Stomach (tissue), 9 donors: ENCODE data around the gene THOP1. TPM values are rescaled to one million over a fixed set of nuclear protein-coding genes. Genes with fewer than 3 reads are reported as not detected.
A peak's percentile ranks its signal among the peaks of the same experiment; 100 is the strongest.

Experiments used
- DNase-seq, 2 donors: peaks; one replicate each; pipeline versions ENCODE4 v3.0.0 to v3.0.0-alpha.2; 2013 to 2019
- H3K27ac ChIP-seq, 5 donors: fragments of 200-600 bp in 4 of 5; sonication (generic) in 4 of 5; one replicate each; pipeline ENCODE4 v1.5.1; 2013 to 2019; ENCODE audit warnings: mild to moderate bottlenecking in 1 of 5, moderate library complexity in 1 of 5
- H3K27me3 ChIP-seq, 3 donors: fragments of 200-600 bp; sonication (generic); one replicate each; pipeline ENCODE4 v1.5.1; 2017 to 2019; ENCODE audit warnings: mixed run types in 1 of 3
- H3K36me3 ChIP-seq, 4 donors: fragments of 200-600 bp; sonication (generic); 1 replicate in 3 of 4; 2 replicates in 1 of 4; pipeline ENCODE4 v1.5.1; 2016 to 2019
- H3K4me1 ChIP-seq, 4 donors: fragments of 200-600 bp; sonication (generic); one replicate each; pipeline ENCODE4 v1.5.1; 2016 to 2019
- H3K4me3 ChIP-seq, 4 donors: fragments of 200-600 bp; sonication (generic) in 3 of 4; one replicate each; pipeline ENCODE4 v1.5.1; 2016 to 2019; ENCODE audit warnings: mild to moderate bottlenecking in 1 of 4
- H3K9me3 ChIP-seq, 4 donors: fragments of 200-600 bp; sonication (generic); one replicate each; pipeline ENCODE4 v1.5.1; 2016 to 2019
- EP300 ChIP-seq: sonication (generic); formaldehyde crosslinking; IDR thresholded peaks from one replicate; pipeline ENCODE4 v1.6.1; 2017; ENCODE audit warnings: antibody characterized with exemption
- POLR2A ChIP-seq, 4 donors: fragments of 450-650 bp; IDR thresholded peaks; one replicate each; pipeline ENCODE4 v1.6.1; 2016; ENCODE audit warnings: antibody characterized with exemption in 4 of 4, control low read depth in 2 of 4, mild to moderate bottlenecking in 1 of 4, moderate library complexity in 1 of 4
- POLR2AphosphoS5 ChIP-seq, 3 donors: sonication (generic); formaldehyde crosslinking; IDR thresholded peaks; one replicate each; pipeline ENCODE4 v1.6.1; 2016; ENCODE audit warnings: antibody characterized with exemption in 3 of 3
- WGBS, 5 donors: extraction: QIAGEN DNeasy Blood & Tissue Kit in 3 of 5; methylation state at CpG; one replicate each; pipeline versions ENCODE4 v1.1.5 to v1.1.7; 2013 to 2018; 5-methylcytosine and 5-hydroxymethylcytosine counted together
- intact Hi-C: fragments of 100-400 bp; cut with DNase I; formaldehyde crosslinking; loops from one replicate; pipeline ENCODE4 v1.15.1; 2023; ENCODE audit warnings: low total_unique reads
- polyA plus RNA-seq, 3 donors: library from polyadenylated mRNA; stranded (reverse); fragments of 200-250 nt; gene quantifications; one replicate each; pipeline ENCODE4 v1.2.3, GENCODE V29; 2013
- total RNA-seq, 5 donors: library from RNA; depleted of rRNA; stranded (reverse); fragments of >200 nt; gene quantifications; one replicate each; pipeline versions ENCODE4 v1.1.0 to v1.2.3, GENCODE V29; 2014 to 2016
- TF ChIP-seq, protein P1 (sequence below), 7 experiments: fragments of 450-650 bp in 4 of 7; fragments of 200-600 bp in 3 of 7; sonication (generic) in 3 of 7; IDR thresholded peaks; one replicate each; pipeline ENCODE4 v1.5.1; 2016 to 2019; ENCODE audit warnings: antibody characterized with exemption in 7 of 7, control low read depth in 2 of 7, mild to moderate bottlenecking in 1 of 7
- donor health status: healthy with polysubstance abuse.
- donor health status: Bipolar disorder and iron deficiency.
- donor health status: healthy.

Gene THOP1
- total and polyA plus RNA-seq, 8 donors, result 16.1 to 244 (median 47.2) TPM

DNA sequence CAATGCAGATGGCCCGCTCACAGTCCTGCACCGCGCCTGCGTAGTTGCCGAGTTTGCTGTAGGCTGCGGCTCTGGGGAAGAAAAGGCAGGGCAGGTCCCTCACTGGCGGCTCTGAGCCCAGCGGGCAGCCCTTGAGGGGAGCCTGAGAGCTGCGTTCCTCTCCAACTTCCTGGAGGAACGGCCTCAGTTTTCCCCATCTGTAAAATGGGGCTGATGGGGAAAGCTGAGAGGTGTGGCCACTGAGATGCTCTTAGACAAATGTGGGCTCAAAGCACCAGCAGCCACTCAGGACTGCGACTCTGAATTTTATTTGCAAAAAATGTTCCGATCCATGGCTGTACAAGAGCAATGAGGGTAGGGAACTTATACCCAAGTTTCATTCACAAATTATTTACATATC lies 21.6 kb upstream of the THOP1 start:
- Histone ChIP-seq H3K36me3 (peaks cover 85 to 100% (median 99%) of the 10 kb centered on the region in 4 donors), H3K9me3 (no peaks in the 10 kb centered on the region), H3K27ac (no peak overlapping the region), H3K4me3 (no peak overlapping the region), H3K27me3 (no peaks in the 10 kb centered on the region), H3K4me1 (no peaks in the 10 kb centered on the region)
- WGBS, 5 donors, result 95 to 98% (median 97%) methylated on average over 11 to 12 of the region's 12 CpGs
- DNase-seq, result no peak
- TF ChIP-seq, protein P1, sequence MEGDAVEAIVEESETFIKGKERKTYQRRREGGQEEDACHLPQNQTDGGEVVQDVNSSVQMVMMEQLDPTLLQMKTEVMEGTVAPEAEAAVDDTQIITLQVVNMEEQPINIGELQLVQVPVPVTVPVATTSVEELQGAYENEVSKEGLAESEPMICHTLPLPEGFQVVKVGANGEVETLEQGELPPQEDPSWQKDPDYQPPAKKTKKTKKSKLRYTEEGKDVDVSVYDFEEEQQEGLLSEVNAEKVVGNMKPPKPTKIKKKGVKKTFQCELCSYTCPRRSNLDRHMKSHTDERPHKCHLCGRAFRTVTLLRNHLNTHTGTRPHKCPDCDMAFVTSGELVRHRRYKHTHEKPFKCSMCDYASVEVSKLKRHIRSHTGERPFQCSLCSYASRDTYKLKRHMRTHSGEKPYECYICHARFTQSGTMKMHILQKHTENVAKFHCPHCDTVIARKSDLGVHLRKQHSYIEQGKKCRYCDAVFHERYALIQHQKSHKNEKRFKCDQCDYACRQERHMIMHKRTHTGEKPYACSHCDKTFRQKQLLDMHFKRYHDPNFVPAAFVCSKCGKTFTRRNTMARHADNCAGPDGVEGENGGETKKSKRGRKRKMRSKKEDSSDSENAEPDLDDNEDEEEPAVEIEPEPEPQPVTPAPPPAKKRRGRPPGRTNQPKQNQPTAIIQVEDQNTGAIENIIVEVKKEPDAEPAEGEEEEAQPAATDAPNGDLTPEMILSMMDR (IDR thresholded peaks at IDR 0.05), result no peak
- no peak for TF ChIP-seq EP300
- intact Hi-C loops, result no loop called here

DNA sequence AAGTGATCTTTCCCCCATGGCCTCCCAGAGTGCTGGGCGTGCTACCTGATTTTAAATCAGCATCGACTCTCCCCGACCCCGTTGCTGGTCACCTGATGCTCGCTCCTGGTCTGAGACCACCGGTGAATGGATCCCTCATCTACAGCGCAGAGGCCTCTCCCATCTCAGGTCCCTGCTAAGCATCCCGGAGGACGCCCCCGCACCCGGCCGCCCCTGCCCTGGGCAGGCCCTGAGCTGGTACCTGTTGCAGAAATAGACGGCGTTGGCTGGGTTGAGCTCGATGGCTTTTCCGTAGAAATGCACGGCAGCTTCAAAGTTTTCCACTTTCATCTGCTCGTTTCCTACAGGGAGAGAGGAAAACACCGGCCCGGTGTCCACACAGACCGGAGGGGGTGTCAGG lies 20.4 kb upstream of the THOP1 start:
- peaks cover 78 to 93% (median 89%) of the 10 kb centered on the region in 4 donors for H3K36me3 ChIP-seq
- H3K27ac ChIP-seq, result no peak overlapping the region
- intact Hi-C loops, result no loop called here
- H3K9me3 ChIP-seq, result no peaks in the 10 kb centered on the region
- H3K4me1 ChIP-seq, result peaks cover 0 to 9% (median 6%) of the 10 kb centered on the region in 4 donors
- no peaks in the 10 kb centered on the region for H3K27me3 ChIP-seq
- DNase-seq, result no peak
- WGBS, 5 donors, result 92 to 97% (median 95%) methylated on average over 19 to 21 of the region's 21 CpGs
- H3K4me3 ChIP-seq, result no peak overlapping the region
- TF ChIP-seq, protein P1 (IDR thresholded peaks at IDR 0.05), result no peak
- no peak for TF ChIP-seq EP300
- no peak for TF ChIP-seq POLR2AphosphoS5 (IDR thresholded peaks at IDR 0.05)
- TF ChIP-seq POLR2A (IDR thresholded peaks at IDR 0.05), result no peak

DNA sequence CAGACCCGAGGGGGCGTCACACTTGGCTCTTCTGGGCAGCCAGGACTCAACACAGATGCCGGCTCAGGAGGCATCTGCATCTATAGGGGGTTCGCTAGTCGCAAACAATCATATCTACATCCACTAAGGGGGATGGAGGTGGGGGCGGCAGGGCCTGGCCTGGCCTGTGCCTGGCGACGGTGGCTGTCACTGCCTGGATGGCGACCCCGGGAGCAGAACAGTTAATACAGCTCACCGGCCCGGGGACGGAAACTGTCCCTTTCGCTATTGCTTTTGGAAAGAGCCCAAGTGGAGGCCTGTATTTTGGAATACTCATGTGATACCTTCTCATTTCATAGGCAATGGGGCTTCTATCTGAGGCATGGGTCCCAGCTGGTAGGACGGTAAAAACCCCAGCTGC lies 19.9 kb upstream of the THOP1 start:
- no peaks in the 10 kb centered on the region for H3K9me3 ChIP-seq
- H3K27ac ChIP-seq, result no peak overlapping the region
- H3K27me3 ChIP-seq, result no peaks in the 10 kb centered on the region
- no peak overlapping the region for H3K4me3 ChIP-seq
- TF ChIP-seq POLR2AphosphoS5 (IDR thresholded peaks at IDR 0.05) (no peak), EP300 (no peak), POLR2A (IDR thresholded peaks at IDR 0.05) (no peak)
- TF ChIP-seq, protein P1 (IDR thresholded peaks at IDR 0.05), result no peak
- intact Hi-C loops, result no loop called here
- DNase-seq, result peak in 1 of 2 donors; percentile 2
- WGBS, 5 donors, result 87 to 95% (median 92%) methylated on average over 7 to 15 of the region's 15 CpGs
- peaks cover 78 to 89% (median 86%) of the 10 kb centered on the region in 4 donors for H3K36me3 ChIP-seq
- H3K4me1 ChIP-seq, result peaks cover 3 to 14% (median 10%) of the 10 kb centered on the region in 4 donors

DNA sequence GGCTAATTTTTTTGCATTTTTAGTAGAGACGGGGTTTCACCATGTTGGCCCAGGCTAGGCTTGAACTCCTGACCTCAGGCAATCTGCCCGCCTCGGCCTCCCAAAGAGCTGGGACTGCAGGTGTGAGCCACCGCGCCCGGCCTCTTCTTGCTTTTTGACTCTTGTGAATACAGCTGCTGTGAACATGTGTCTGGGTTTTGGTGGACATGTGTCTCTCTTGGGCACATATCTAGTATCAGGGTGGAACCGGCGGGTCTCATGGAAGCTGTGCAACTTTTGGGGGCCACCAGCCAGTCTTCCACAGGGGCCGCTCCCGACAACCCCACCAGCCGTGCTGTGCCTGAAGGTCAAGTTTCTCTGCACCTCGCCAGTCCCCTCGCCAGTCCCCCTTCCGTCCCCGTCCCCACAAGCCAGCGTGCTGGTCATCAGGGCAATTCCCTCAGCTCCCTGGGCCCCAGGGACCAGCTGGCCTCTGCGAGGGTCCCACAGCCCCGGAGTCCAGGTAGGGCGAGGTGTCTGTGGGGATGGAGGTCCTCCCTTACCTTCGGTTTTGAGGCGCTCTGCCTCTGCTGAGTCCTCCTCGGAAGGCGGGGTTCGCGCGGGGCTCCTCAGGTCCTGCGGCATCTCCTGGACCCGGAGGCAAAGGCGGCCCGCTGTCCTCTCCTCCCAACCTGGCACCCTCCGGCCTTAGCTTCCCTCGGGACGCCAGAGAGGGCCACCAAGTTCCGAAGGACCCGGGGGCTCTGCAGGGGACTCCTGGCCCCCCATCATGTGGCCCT lies 18.5 kb upstream of the THOP1 start:
- intact Hi-C loops, result no loop called here
- Histone ChIP-seq H3K27me3 (no peaks in the 10 kb centered on the region), H3K36me3 (peaks cover 65 to 83% (median 78%) of the 10 kb centered on the region in 4 donors), H3K4me1 (peaks cover 10 to 28% (median 22%) of the 10 kb centered on the region in 4 donors), H3K27ac (no peak overlapping the region), H3K4me3 (no peak overlapping the region), H3K9me3 (no peaks in the 10 kb centered on the region)
- TF ChIP-seq, protein P1 (IDR thresholded peaks at IDR 0.05), result no peak
- WGBS, 5 donors, result 90 to 97% (median 95%) methylated on average over 26 to 35 of the region's 35 CpGs
- DNase-seq, result no peak
